ENCODE data around the gene KRT16.

KRT16 gene

GRCh38 chr17:41657936-41658335, 45.4 kb upstream of the KRT16 start:
- Histone ChIP-seq H3F3A (ENCODE audit: control insufficient read depth, insufficient read depth) (no peaks in the 10 kb centered on the region), H3K4me2 (ENCODE audit: low read length) (no peak overlapping the region), H4K20me1 (ENCODE audit: control insufficient read depth, insufficient read depth, low read depth, low read length) (no peaks in the 10 kb centered on the region), H3K79me2 (ENCODE audit: control insufficient read depth, low read length) (no peaks in the 10 kb centered on the region), H3K9me2 (replicated peaks; ENCODE audit: control insufficient read depth, low read length) (no peaks in the 10 kb centered on the region), H3K4me3 (ENCODE audit: low read length) (no peak overlapping the region), H3K27ac (ENCODE audit: low read depth, low read length) (no peak overlapping the region), H3K27me3 (ENCODE audit: control insufficient read depth, low read length) (no peaks in the 10 kb centered on the region), H3K4me1 (ENCODE audit: control insufficient read depth, low read length) (peaks cover 5% of the 10 kb centered on the region), H3K36me3 (ENCODE audit: control insufficient read depth, low read length) (no peaks in the 10 kb centered on the region), H3K9me3 (ENCODE audit: control insufficient read depth, insufficient read depth, low read length) (no peaks in the 10 kb centered on the region)
- TF ChIP-seq CTCF (IDR thresholded peaks at IDR 0.05; ENCODE audit: low read depth, low read length, poor library complexity, severe bottlenecking) (no peak), EZH2phosphoT487 (IDR thresholded peaks at IDR 0.05; ENCODE audit: borderline replicate concordance, low read length) (no peak)

GRCh38 chr17:41657176-41657754, 44.7 kb upstream of the KRT16 start:
- no peak overlapping the region for H3K4me3 ChIP-seq (ENCODE audit: low read length)
- no peaks in the 10 kb centered on the region for H3F3A ChIP-seq (ENCODE audit: control insufficient read depth, insufficient read depth)
- no peaks in the 10 kb centered on the region for H3K36me3 ChIP-seq (ENCODE audit: control insufficient read depth, low read length)
- no peak overlapping the region for H3K4me2 ChIP-seq (ENCODE audit: low read length)
- no peak for TF ChIP-seq CTCF (IDR thresholded peaks at IDR 0.05; ENCODE audit: low read depth, low read length, poor library complexity, severe bottlenecking)
- no peak for TF ChIP-seq EZH2phosphoT487 (IDR thresholded peaks at IDR 0.05; ENCODE audit: borderline replicate concordance, low read length)
- H3K9me2 ChIP-seq (replicated peaks; ENCODE audit: control insufficient read depth, low read length) = no peaks in the 10 kb centered on the region
- H3K9me3 ChIP-seq (ENCODE audit: control insufficient read depth, insufficient read depth, low read length) = no peaks in the 10 kb centered on the region
- no peaks in the 10 kb centered on the region for H4K20me1 ChIP-seq (ENCODE audit: control insufficient read depth, insufficient read depth, low read depth, low read length)
- no peak overlapping the region for H3K27ac ChIP-seq (ENCODE audit: low read depth, low read length)
- H3K79me2 ChIP-seq (ENCODE audit: control insufficient read depth, low read length) = no peaks in the 10 kb centered on the region
- H3K27me3 ChIP-seq (ENCODE audit: control insufficient read depth, low read length) = no peaks in the 10 kb centered on the region
- peaks cover 1% of the 10 kb centered on the region for H3K4me1 ChIP-seq (ENCODE audit: control insufficient read depth, low read length)

GRCh38 chr17:41656249-41657023, 43.9 kb upstream of the KRT16 start:
- no peaks in the 10 kb centered on the region for H3K36me3 ChIP-seq (ENCODE audit: control insufficient read depth, low read length)
- H4K20me1 ChIP-seq (ENCODE audit: control insufficient read depth, insufficient read depth, low read depth, low read length) = no peaks in the 10 kb centered on the region
- H3F3A ChIP-seq (ENCODE audit: control insufficient read depth, insufficient read depth) = no peaks in the 10 kb centered on the region
- no peak for TF ChIP-seq CTCF (IDR thresholded peaks at IDR 0.05; ENCODE audit: low read depth, low read length, poor library complexity, severe bottlenecking)
- TF ChIP-seq EZH2phosphoT487 (IDR thresholded peaks at IDR 0.05; ENCODE audit: borderline replicate concordance, low read length) = no peak
- no peaks in the 10 kb centered on the region for H3K27me3 ChIP-seq (ENCODE audit: control insufficient read depth, low read length)
- H3K27ac ChIP-seq (ENCODE audit: low read depth, low read length) = no peak overlapping the region
- no peak overlapping the region for H3K4me3 ChIP-seq (ENCODE audit: low read length)
- H3K9me2 ChIP-seq (replicated peaks; ENCODE audit: control insufficient read depth, low read length) = no peaks in the 10 kb centered on the region
- H3K4me2 ChIP-seq (ENCODE audit: low read length) = no peak overlapping the region
- no peaks in the 10 kb centered on the region for H3K9me3 ChIP-seq (ENCODE audit: control insufficient read depth, insufficient read depth, low read length)
- H3K79me2 ChIP-seq (ENCODE audit: control insufficient read depth, low read length) = no peaks in the 10 kb centered on the region
- no peaks in the 10 kb centered on the region for H3K4me1 ChIP-seq (ENCODE audit: control insufficient read depth, low read length)

All from DOHH2 (cell line).